GM23248 (cell line): ENCODE measurements around the gene ATF3.
A peak's percentile ranks its signal among the peaks of the same experiment; 100 is the strongest.

Source experiments
- EZH2 ChIP-seq: fragments of 200-600 bp; sonication (generic); IDR thresholded peaks from 2 replicates; pipeline ENCODE4 v1.6.1; 2018; ENCODE audit warnings: antibody characterized with exemption, mild to moderate bottlenecking; ENCODE audit not compliant: insufficient read depth, poor library complexity, severe bottlenecking
- EZH2phosphoT487 ChIP-seq: fragments of 200-600 bp; sonication (generic); IDR thresholded peaks from 2 replicates; pipeline ENCODE4 v1.6.1; 2018; ENCODE audit warnings: antibody characterized with exemption, moderate library complexity, mild to moderate bottlenecking, low read depth; ENCODE audit not compliant: insufficient read depth

- TF ChIP-seq EZH2 (no peak), EZH2phosphoT487 (peak; percentile 33; the same call in 1 of the 2 replicates)
Measured at GRCh38 chr1:212566522-212567479, 41.8 kb upstream of the ATF3 start.
